ENCODE measurements around the gene TSR1. TPM values are rescaled to one million over a fixed set of nuclear protein-coding genes. Genes with fewer than 3 reads are reported as not detected.

The TSR1 gene
- total RNA-seq, 1 experiment from 2014 or later: 74.3 TPM

- DNase-seq (ENCODE audit: low spot score): no peak
- Mint-ChIP-seq H3K4me1 (peaks cover 14% of the 10 kb centered on the region; the same call in 1 of the 2 replicates), H3K27me3 (ENCODE audit: low read depth) (no peaks in the 10 kb centered on the region), H3K4me3 (no peak overlapping the region), H3K9me3 (no peaks in the 10 kb centered on the region), H3K27ac (no peak overlapping the region), H3K36me3 (no peaks in the 10 kb centered on the region; the same call in 1 of the 2 replicates)
- ChIA-PET CTCF (interaction anchor here (1.1 to 2.8 kb wide), 5 partner anchors 10 to 45 kb away, joined by 3 to 119 read pairs (median 26); partner anchors contain the start of genes SGSM2 and TSR1), POLR2A (no interaction called here)
- TF ChIP-seq ARID4B (CRISPR knock-in tag; IDR thresholded peaks at IDR 0.05; ENCODE audit: borderline replicate concordance) (no peak), E2F5 (CRISPR knock-in tag; IDR thresholded peaks at IDR 0.05) (no peak), IRF1 (CRISPR knock-in tag; IDR thresholded peaks at IDR 0.05) (no peak), SMAD4 (CRISPR knock-in tag; IDR thresholded peaks at IDR 0.05) (no peak)
- no peak for ATAC-seq
Measured at GRCh38 chr17:2354311-2354710, 18.1 kb upstream of the TSR1 start.

- Mint-ChIP-seq H3K4me3 (no peak overlapping the region), H3K27me3 (ENCODE audit: low read depth) (no peaks in the 10 kb centered on the region), H3K4me1 (peaks cover 29% of the 10 kb centered on the region), H3K36me3 (no peaks in the 10 kb centered on the region), H3K27ac (0 out of 2 replicates have a peak overlapping the region, but pooled peaks have one; percentile 79), H3K9me3 (no peaks in the 10 kb centered on the region)
- no peak for ATAC-seq
- DNase-seq (ENCODE audit: low spot score): no peak
- ChIA-PET POLR2A (interaction anchor here (1.1 kb wide), 1 partner anchor 15 kb away, joined by 6 read pairs; the partner anchor contains the start of genes SGSM2 and TSR1), CTCF (interaction anchor here (0.5 to 2.0 kb wide), 2 partner anchors 29 to 136 kb away, joined by 3 to 9 read pairs; no protein-coding TSS in a partner anchor)
- TF ChIP-seq PRDM15 (CRISPR knock-in tag; IDR thresholded peaks at IDR 0.05) (no peak), CDX4 (CRISPR knock-in tag; IDR thresholded peaks at IDR 0.05; ENCODE audit: borderline replicate concordance) (no peak)
Measured at GRCh38 chr17:2351269-2351668, 15.0 kb upstream of the TSR1 start.

- peak; percentile 83 for DNase-seq (ENCODE audit: low spot score)
- no peaks in the 10 kb centered on the region for H3K27me3 Mint-ChIP-seq (ENCODE audit: low read depth)
- H3K4me3 Mint-ChIP-seq: peak overlapping the region; percentile 61
- H3K27ac Mint-ChIP-seq: peak overlapping the region; percentile 99
- H3K4me1 Mint-ChIP-seq: peaks cover 34% of the 10 kb centered on the region
- ChIA-PET CTCF (interaction anchor here (0.5 to 2.6 kb wide), 18 partner anchors 11 to 707 kb away, joined by 3 to 50 read pairs (median 4); partner anchors contain the start of genes HIC1, SGSM2, SMG6 and SRR), POLR2A (interaction anchor here (0.5 to 4.4 kb wide), 8 partner anchors 11 to 94 kb away, joined by 3 to 38 read pairs (median 5); partner anchors contain the start of genes SGSM2, SMG6, SRR and TSR1)
- H3K36me3 Mint-ChIP-seq: peaks cover 4% of the 10 kb centered on the region; the same call in 1 of the 2 replicates
- ATAC-seq: peak; percentile 94
- H3K9me3 Mint-ChIP-seq: no peaks in the 10 kb centered on the region
- TF ChIP-seq ZNF423 (CRISPR knock-in tag; IDR thresholded peaks at IDR 0.05) (peak; percentile 44; the same call in 1 of the 2 replicates), ZSCAN18 (CRISPR knock-in tag; IDR thresholded peaks at IDR 0.05) (no peak), TCF7 (CRISPR knock-in tag; IDR thresholded peaks at IDR 0.05; ENCODE audit: low read depth) (no peak), NFATC4 (CRISPR knock-in tag; IDR thresholded peaks at IDR 0.05) (no peak), FOXK1 (CRISPR knock-in tag; IDR thresholded peaks at IDR 0.05) (peak; percentile 46; the same call in 1 of the 2 replicates), NR1H2 (CRISPR knock-in tag; IDR thresholded peaks at IDR 0.05) (no peak), RORB (CRISPR knock-in tag; IDR thresholded peaks at IDR 0.05) (no peak), CREB1 (CRISPR knock-in tag; IDR thresholded peaks at IDR 0.05) (no peak), ETV6 (CRISPR knock-in tag; IDR thresholded peaks at IDR 0.05) (peak; percentile 67; the same call in 1 of the 2 replicates), CBFB (CRISPR knock-in tag; IDR thresholded peaks at IDR 0.05; ENCODE audit: low read depth) (0 out of 2 replicates have a peak, but pooled peaks have one; percentile 46), NFYB (CRISPR knock-in tag; conservative IDR thresholded peaks at IDR 0.05; ENCODE audit: low read depth) (no peak; the same call in 1 of the 2 replicates), TEAD1 (CRISPR knock-in tag; IDR thresholded peaks at IDR 0.05) (peak; percentile 16; the same call in 1 of the 2 replicates)
Measured at GRCh38 chr17:2347805-2348685, 11.8 kb upstream of the TSR1 start.
